SKM-1 (cell line): Measurements from ENCODE around the gene OGN.
"Not testable (repeated sequence)": the region's sequence is repeated elsewhere in the genome, so short reads cannot be mapped to it uniquely, and the experiment has no call there.

Experiments used
- DNase-seq: peaks from one replicate; lab custom pipeline; 2025; ENCODE audit not compliant: unreplicated experiment; lab: John Stamatoyannopoulos, UW

Gene OGN, protein sequence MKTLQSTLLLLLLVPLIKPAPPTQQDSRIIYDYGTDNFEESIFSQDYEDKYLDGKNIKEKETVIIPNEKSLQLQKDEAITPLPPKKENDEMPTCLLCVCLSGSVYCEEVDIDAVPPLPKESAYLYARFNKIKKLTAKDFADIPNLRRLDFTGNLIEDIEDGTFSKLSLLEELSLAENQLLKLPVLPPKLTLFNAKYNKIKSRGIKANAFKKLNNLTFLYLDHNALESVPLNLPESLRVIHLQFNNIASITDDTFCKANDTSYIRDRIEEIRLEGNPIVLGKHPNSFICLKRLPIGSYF

DNA sequence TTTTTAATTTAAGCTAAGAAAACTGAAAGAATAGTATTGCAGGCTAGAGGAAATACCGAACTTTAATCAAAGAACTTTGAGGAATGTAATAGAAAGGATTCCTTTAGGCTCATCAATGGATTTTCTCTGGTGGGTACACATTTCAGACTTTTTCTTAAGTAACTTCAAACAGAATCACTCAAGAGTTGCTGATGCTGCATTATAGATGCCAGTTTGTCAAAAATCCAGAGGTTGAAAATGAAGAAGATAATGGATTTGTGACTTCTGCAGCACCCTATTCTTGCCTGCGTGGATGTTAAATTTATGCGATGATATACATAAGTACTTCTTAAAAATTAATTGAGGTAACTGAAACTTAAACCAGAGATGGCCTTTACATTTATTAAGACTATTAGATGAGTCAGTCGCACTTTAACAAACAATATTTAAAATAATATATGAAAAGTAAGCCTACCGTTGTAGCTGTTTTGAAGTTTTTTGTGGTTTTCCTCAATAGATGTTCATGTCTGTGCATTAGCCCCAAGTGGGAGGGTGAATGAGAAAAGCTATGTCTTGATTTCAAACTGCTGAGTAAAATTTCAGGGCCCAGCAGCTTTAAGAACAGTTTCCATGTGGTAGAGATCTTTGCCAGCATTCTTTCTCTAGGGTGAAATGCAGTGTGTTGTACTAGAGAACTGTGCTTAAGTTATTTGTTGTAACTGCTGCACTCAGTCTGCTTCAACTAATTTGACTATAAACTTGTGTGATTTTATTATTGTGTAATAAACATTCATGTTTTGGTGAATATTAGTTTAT lies at the start of gene OGN:
OGN (minus strand) TSS at position 537 of the 795 bp plus-strand sequence. CDS start 1,171 bp downstream, outside the sequence.
- no peak for DNase-seq

DNA sequence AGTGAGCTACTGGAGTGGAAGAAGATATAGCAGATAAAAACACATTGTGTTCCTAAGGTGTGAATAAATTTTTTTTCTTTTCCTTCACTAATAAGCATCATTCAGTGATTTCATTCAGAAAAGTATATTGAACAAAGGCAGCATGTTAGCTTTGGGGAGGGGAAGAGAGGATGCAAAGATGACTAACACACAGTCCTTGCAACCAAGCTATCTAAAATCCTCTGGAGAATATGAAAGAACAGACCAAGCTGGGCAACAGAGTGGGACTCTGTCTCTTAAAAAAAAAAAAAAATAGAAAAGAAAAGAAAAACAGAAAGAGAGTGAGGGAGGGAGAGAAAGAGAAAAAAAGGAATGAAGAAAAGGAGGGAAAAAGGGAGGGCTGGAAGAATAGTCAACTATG lies 42.2 kb upstream of the OGN start:
- no peak for DNase-seq

DNA sequence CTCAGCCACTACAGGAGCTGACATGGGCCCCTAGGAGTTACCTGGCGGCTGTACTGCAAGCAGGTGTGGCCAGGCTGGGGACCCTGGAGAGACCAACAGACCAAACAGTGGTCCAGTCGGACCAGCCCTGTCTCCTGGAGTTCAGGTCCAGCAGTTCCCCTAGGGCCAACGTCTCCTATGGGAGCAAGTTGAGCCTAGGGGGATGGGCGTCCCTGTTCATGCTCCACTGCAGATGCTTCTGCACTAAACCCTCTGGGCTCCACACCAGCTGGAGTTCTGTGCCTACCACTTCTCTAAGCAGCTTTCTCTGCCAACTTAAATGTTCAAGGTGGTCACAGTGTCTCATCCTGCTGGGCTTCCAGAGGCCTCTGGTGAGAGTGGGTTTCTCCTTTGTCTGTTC lies 40.5 kb upstream of the OGN start:
- DNase-seq = no peak

DNA sequence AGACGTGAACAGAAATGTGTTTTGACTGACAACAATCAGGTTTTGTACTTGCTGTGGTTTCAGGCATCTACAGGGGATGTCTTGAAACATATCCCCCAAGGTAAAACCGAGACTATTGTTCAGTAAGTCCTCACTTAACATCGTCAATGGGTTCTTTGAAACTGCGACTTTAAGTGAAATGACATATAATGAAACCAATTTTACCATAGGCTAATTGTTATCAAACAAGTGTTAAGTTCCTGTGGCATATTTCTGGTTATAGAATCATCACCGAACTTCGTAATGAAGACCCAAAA lies 36.3 kb upstream of the OGN start:
- DNase-seq = no peak

DNA sequence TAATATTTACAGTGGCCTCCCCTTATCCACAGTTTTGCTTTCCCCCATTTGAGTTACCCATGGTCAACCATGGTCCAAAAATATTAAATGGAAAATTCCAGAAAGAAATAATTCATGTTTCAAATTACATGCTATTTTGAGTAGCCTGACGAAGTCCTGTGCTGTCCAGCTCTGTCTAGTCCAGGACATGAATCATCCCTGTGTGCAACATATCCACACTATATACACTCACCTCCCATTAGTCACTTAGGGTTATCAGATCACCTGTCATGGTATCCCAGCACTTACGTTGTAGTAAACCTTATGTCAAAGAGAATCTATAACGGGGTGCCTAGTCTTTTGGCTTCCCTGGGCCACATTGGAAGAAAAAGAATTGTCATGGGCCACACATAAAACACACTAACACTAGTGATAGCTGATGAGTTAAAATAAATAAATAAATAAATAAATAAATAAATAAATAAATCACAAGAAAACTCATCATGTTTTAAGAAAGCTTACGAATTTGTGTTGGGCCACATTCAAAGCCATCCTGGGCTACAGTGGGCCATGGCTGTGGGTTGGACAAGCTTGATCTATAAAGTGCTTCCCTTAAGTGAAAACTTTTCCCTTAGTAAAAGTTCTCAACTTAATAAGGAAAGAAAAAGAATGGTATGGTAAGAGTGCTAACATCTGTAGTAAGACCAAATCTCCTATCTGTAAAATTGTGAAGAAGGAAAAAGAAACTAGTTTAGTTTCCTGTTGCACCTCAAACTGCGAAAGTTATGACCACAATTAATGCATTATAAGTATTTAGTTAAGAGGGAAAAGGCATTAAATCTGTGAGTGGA lies 35.8 kb upstream of the OGN start:
- DNase-seq = no peak

DNA sequence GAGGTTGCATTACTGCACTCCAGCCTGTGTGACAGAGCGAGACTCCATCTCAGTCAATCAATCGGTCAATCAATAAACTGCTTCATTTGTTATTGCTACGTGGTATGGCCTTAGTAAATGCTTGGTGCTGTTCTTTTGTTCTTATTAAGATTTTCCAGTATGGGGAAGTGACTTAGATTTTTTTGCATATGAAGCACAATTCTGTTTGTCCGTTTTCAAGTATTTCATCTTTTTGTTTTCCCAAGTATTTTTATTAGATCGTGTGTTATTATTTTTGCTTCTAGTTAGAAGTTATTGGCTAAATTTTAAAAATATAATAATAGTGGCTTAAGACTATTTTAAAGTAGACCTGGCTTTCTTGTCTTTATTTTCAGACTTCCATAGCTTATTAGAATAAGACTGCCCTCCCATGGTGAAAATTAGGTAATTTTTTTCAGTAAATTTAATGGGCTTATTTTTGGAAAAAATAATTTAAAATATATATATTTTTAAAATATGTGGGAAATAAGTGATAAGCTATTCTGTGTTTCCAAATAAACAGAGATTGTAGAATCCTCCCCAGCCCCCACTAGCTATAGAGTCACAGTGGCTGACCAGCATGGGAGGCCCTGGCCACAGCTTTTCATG lies 34.6 kb upstream of the OGN start:
- DNase-seq = no peak

DNA sequence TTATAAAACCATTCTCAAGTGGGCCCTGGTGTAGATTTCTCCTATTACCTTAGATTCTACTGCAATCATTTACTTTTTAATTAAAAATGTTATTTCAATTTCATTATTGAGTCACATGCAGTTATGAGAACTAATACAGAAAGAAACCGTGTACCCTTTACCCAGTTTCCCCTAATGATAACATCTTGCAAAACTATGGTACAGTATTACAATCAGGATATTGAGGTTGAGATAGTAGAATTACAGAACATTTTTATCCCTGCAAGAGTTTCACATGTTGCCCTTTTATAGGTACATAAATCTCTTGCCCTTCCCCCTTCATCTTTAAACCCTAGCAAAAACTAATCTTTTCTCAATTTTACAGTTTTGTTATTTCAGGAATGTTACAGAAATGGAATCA lies 30.9 kb upstream of the OGN start:
- no peak for DNase-seq

DNA sequence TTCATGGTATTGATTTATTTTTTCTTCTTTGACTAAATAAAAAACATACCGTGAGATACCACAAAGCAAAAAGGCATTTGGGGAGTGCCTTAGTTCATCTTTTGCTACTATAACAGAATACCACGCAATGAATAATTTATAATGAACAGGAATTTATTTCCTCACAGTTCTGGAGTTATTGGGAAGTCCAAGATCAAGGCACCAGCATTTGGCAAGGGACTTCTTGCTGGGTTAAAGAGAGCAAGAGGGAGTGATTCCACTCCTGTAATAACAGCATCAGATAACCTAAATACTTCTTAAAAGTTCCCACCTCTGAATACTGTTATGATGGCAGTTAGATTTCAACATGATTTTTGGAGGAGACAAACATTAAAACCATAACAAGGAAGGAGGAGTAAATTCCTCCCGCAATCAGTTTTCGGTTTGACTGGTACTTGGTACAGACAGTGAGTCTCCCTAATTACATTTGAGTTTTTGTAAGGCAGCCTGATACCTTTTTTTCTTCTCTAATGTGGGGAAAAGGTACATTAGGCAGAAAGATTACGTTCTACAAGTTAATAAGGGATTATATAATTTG lies 28.7 kb upstream of the OGN start:
- DNase-seq = no peak

DNA sequence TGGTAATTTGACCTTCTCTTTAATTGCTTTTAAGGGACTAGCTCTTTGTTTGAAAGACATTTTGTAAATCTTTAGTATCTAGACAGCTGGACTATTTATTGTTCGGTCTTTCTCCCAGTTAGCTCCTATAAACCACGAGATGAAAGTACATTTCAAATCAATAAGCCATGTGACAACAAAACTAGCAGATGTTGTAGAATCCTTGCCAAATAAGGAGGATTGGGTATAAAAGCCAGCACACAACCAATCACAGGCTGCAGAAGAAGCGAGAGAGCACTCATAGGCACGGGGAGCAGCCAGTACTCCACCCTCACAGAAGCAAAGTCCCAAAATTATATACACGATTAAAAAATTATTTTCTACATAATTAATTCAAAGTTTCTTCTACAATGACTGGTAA lies 28.0 kb upstream of the OGN start:
- no peak for DNase-seq

DNA sequence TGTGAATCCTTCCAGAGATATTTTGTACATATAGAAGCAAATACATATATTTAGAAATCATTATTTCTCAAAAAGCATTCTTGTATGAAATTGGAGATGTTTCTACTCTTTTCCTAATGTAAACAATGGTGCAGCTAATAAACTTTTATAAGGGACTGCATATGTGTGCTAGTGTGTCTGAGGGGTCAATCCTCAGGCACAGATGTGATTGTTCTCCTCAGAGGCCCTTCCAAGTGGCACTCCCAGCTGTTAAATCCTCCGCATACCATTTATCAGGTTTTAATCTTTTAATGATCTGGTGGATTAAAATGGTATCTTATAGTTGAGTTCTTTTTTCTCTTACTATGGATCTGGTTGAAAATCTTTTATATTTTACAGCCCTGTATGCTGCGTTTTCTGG lies 25.5 kb upstream of the OGN start:
- DNase-seq = no peak

DNA sequence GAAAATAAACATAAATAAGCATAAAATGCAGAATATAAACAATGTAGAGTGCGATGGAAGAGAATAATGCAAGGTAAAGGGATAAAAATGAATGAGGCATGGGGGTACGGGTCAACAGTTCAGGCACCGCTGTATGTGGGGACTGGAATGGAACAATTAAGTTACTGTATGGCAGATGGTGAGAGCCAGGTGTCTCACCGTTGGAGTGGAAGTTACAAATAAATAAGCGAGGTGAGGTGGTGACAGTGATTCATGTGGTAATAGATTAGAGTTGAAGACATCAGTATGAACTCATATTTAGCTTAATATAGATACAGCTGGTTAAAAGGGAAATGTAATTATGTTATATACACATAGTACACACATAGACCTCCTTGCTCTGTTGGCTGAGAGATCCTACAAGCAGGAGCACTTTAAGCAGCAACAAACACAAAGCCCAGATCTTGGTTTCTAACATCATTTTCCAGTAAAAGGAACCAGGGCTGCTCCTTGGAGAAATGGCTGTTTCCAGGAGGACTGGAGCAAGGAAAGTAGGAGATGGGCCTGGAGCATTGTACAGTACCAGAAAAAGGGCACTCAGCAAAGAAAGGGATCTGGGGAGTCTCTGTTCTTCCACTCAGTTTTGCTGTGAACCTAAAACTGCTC lies 22.2 kb upstream of the OGN start:
- no peak for DNase-seq

DNA sequence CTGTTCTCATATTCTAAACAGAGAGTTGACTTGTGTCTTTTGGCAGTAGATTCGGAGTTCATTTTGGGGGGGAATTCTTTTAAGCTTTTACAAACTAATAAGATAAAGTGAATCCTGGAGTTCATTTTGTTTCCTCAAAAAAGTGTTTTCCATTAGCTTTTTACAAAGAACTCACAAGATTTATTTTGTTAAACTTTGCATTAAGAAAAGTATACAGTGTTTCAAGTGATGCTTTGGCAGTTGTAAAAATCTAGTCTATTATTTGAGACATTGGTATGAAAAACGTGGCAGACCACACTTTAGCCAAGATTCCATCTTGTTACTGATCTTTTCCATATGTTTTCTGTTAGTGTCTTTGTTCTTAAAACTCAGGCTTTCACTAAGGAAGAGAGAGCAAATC lies 21.1 kb upstream of the OGN start:
- DNase-seq = no peak

DNA sequence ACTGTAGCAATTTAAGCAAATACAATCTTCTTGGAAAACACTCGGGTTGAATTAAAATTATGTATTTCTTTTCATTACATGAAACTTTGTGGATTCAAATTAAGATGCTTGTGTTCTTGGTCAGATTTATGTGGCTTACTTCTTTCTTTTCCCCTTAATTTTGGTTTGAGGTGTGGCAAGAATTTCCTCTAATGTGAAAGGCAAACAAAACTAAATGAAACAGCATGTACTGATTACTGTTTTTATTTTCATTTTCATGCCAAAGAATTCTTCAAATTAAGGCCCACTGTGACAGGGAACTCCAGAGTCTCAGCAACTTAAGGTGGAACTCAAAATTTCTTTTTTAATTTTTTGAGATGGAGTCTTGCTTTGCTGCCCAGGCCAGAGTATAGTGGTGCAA lies 20.0 kb upstream of the OGN start, which contains the start of gene OMD:
OMD (minus strand) TSS at position 132 of the 400 bp plus-strand sequence. CDS start 6,913 bp downstream, outside the sequence.
- DNase-seq = no peak

DNA sequence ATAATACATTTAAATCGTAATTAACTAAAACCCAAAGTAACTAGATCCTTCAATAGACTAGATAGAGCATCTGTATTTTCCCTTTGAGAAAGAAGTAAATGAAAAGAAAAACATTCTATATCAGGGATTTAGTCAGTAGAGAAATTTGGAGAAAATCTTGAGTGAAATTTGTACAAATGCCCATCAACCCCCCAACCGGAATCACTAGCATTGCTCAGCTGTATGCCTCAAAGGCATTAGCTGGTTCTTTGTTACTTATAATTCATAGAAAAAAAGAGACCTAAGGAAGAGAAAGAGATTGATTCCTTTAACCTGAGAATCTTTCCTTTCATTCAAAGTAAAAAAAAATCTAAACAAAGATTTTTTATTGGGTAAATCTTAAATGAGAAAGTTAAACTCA lies 19.2 kb upstream of the OGN start:
- no peak for DNase-seq

DNA sequence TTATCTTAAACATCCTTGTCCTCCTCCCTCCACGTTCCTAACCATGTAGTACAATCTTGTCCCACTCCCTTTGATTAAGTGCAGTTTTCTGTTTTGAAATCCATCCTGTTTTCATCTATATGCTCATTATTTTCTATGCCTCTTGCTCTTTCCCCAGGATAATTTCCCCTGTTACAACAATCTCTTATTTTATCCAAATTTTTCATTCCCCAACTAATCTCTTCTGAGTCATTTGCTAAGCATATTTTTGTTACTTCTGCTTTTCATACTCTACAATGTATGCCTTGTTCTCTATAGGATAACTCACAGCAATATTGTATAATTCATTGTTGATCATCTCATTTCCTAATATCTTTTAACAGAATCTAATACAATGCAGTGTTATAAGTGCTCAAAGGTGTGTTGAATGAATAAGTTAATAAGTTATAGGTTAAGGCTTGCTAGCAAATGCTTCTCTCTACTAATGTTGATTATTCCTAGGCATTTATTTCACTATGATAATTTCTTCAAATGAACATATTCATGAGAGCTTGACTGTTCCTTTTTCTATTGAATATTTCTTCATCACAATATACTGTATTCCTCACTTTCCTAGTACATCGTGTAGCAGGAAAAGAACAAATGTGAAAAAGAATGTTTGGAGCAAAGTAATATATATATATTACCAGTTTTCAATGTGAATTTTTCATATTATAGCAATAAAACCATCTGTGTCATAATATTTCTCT lies 18.4 kb upstream of the OGN start:
- no peak for DNase-seq

DNA sequence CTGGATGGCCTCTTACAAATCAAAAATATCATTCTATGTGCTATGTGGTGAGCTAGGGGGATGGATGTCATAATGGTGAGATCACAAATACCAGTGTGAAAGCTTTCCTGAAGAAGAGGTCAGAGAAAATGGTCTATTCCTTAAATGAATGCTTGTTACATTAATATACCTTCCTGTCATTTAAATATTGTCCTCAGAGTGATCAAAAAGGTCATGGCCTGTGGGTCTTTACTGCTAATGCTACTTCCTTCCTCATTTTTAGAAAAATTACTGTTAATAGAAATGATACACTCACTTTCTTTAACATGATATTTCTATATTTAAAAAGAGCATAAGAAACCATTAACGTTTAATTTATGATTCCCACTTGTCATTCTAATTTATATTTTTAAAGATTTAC lies 10.2 kb upstream of the OGN start:
- DNase-seq = no peak

DNA sequence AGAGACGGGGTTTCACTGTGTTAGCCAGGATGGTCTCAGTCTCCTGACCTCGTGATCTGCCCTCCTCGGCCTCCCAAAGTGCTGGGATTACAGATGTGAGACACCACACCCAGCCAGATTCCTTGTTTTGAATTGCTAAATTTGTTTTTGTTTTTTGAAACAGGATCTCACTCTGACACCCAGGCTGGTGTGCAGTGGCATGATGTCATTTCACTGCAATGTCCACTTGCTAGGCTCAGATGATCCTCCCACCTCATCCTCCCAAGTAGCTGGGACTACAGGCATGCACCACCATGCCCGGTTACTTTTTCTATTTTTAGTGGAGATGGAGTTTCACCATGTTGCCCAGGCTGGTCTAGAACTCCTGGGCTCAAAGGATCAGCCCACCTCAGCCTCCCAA lies 6.8 kb upstream of the OGN start:
- not testable (repeated sequence) for DNase-seq

DNA sequence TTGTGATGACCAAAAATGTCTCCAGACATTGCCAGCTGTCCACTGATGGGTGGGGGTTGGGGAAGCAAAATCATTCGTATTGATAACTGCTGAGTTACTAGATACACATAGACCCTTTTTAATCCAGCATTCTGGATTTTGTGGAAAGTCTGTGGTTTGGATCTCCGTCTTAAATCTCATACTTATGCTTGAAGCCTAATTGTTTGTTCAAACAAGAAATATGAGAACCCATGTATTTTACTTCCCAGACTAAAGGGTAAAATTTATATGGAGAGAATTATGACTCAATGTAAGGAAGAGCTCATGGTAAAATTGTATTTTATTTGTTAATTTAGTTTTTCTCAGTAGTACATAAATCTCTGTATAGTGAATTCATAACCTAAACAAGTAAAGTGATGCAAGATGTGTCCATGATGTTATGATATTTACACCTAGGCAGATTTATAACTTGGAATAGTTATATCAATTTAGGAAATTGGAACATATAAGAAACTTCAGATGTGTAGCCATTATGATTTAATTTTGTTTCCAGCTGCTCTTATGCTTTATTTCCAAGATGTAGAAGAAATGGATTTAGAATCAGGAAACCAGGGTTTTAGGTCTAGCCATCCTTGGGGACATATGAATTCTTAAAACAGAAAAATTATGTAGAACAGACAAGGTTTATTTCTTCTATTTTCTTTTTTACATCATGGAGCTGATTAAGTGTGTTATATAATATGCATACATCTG lies 4.5 kb upstream of the OGN start:
- DNase-seq = no peak

DNA sequence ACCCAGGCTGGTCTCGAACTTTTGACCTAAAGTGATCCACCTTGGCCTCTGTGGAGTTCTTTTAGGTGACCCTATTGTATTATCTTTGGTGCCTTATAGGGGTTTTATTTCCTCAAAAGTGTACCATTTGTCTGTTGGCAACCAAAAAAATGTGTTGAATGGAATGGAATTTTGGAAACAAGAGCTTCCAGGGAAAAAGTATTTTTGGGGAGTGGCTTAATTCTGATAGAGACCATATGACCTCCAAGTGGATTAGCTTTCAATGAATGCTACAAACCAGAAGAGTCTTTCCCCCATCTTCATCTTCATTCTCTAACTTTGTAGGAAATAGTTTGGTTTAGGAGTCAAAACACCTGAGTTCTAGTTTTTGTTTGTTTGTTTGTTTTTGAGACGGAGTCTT lies 3.4 kb upstream of the OGN start:
- no peak for DNase-seq
